Liver (tissue), 9 donors: ENCODE measurements around the gene BMAL1. TPM values are rescaled to one million over a fixed set of nuclear protein-coding genes. Genes with fewer than 3 reads are reported as not detected.

ENCODE experiments used
- DNase-seq: peaks from one replicate; pipeline ENCODE4 v3.0.0-alpha.2; 2017; ENCODE audit warnings: low spot score
- H3K27ac ChIP-seq, 2 donors: one replicate each; pipeline ENCODE4 v1.7.0; 2013; ENCODE audit warnings: inconsistent platforms in 2 of 2, low read length in 2 of 2, control low read depth in 1 of 2, low read depth in 1 of 2, mild to moderate bottlenecking in 1 of 2
- H3K27me3 ChIP-seq, 4 donors: one replicate each; pipeline versions ENCODE4 v1.6.1 to v1.7.0; 2013; ENCODE audit warnings: low read length in 3 of 4, inconsistent platforms in 1 of 4, mild to moderate bottlenecking in 1 of 4, moderate library complexity in 1 of 4; ENCODE audit not compliant: control insufficient read depth in 4 of 4, insufficient read depth in 4 of 4
- H3K36me3 ChIP-seq, 4 donors: one replicate each; pipeline versions ENCODE4 v1.6.1 to v1.7.0; 2013; ENCODE audit warnings: low read length in 3 of 4, mild to moderate bottlenecking in 3 of 4, low read depth in 1 of 4, moderate library complexity in 1 of 4; ENCODE audit not compliant: control insufficient read depth in 4 of 4, insufficient read depth in 3 of 4
- H3K4me1 ChIP-seq, 4 donors: one replicate each; pipeline versions ENCODE4 v1.6.1 to v1.7.0; 2013; ENCODE audit warnings: low read length in 3 of 4, mild to moderate bottlenecking in 3 of 4, moderate library complexity in 1 of 4; ENCODE audit not compliant: control insufficient read depth in 4 of 4, insufficient read depth in 4 of 4
- H3K4me3 ChIP-seq, 3 donors: one replicate each; pipeline versions ENCODE4 v1.6.1 to v1.7.0; 2013; ENCODE audit warnings: low read length in 3 of 3, control low read depth in 1 of 3, low read depth in 1 of 3, mild to moderate bottlenecking in 1 of 3
- H3K9ac ChIP-seq, 2 donors: one replicate each; pipeline ENCODE4 v1.7.0; 2013; ENCODE audit warnings: low read length in 2 of 2, mild to moderate bottlenecking in 2 of 2, moderate library complexity in 2 of 2, control low read depth in 1 of 2, low read depth in 1 of 2
- H3K9me3 ChIP-seq, 4 donors: one replicate each; pipeline versions ENCODE4 v1.6.1 to v1.7.0; 2013; ENCODE audit warnings: low read length in 3 of 4; ENCODE audit not compliant: control insufficient read depth in 4 of 4
- ATF3 ChIP-seq: IDR thresholded peaks from 2 replicates; pipeline ENCODE4 v1.6.1; 2016; ENCODE audit warnings: antibody characterized with exemption
- CTCF ChIP-seq: fragments of 150-350 bp; IDR thresholded peaks from 2 replicates; pipeline ENCODE4 v1.5.1; 2017; ENCODE audit warnings: improper control_type of control experiment, low read depth, low read length; ENCODE audit not compliant: missing input control
- FOXA1 ChIP-seq: IDR thresholded peaks from 2 replicates; pipeline ENCODE4 v1.6.1; 2016; ENCODE audit warnings: antibody characterized with exemption
- FOXA2 ChIP-seq: IDR thresholded peaks from 2 replicates; pipeline ENCODE4 v1.6.1; 2016; ENCODE audit warnings: antibody characterized with exemption
- HNF4A ChIP-seq, 2 donors: conservative IDR thresholded peaks; 2 replicates each; pipeline ENCODE4 v1.6.1; 2016; ENCODE audit warnings: antibody characterized with exemption in 2 of 2, mild to moderate bottlenecking in 2 of 2
- HNF4G ChIP-seq: IDR thresholded peaks from 2 replicates; pipeline ENCODE4 v1.6.1; 2016; ENCODE audit warnings: antibody characterized with exemption
- JUND ChIP-seq, 2 donors: IDR thresholded peaks; 2 replicates each; pipeline ENCODE4 v1.6.1; 2016; ENCODE audit warnings: antibody characterized with exemption in 2 of 2
- MAX ChIP-seq: IDR thresholded peaks from 2 replicates; pipeline ENCODE4 v1.6.1; 2016; ENCODE audit warnings: antibody characterized with exemption
- NR2F2 ChIP-seq: IDR thresholded peaks from 2 replicates; pipeline ENCODE4 v1.6.1; 2016; ENCODE audit warnings: antibody characterized with exemption
- RAD21 ChIP-seq, 2 donors: IDR thresholded peaks; 2 replicates each; pipeline ENCODE4 v1.6.1; 2016; ENCODE audit warnings: antibody characterized with exemption in 2 of 2, mild to moderate bottlenecking in 2 of 2
- REST ChIP-seq: IDR thresholded peaks from 2 replicates; pipeline ENCODE4 v1.6.1; 2016; ENCODE audit warnings: antibody characterized with exemption, mild to moderate bottlenecking
- SP1 ChIP-seq: IDR thresholded peaks from 2 replicates; pipeline ENCODE4 v1.6.1; 2018; ENCODE audit warnings: antibody characterized with exemption, mild to moderate bottlenecking
- TAF1 ChIP-seq: conservative IDR thresholded peaks from 2 replicates; pipeline ENCODE4 v1.6.1; 2016; ENCODE audit warnings: antibody characterized with exemption, mild to moderate bottlenecking
- YY1 ChIP-seq: IDR thresholded peaks from 2 replicates; pipeline ENCODE4 v1.6.1; 2016; ENCODE audit warnings: antibody characterized with exemption, mild to moderate bottlenecking
- ZBTB33 ChIP-seq: IDR thresholded peaks from 2 replicates; pipeline ENCODE4 v1.6.1; 2016; ENCODE audit warnings: antibody characterized with exemption
- WGBS: extraction: QIAGEN DNeasy Blood & Tissue Kit; methylation state at CpG from one replicate; pipeline ENCODE4 v1.1.7; 2013; 5-methylcytosine and 5-hydroxymethylcytosine counted together
- polyA plus RNA-seq, 2 donors: library from polyadenylated mRNA; stranded (reverse) in 1 of 2; unstranded in 1 of 2; fragments of 200-250 nt in 1 of 2; fragments of >200 nt in 1 of 2; fragmentation: Nextera tagmentation in 1 of 2; extraction: Ambion mirVana in 1 of 2; gene quantifications; one replicate each; pipeline versions ENCODE4 v1.2.1 to v1.2.3, GENCODE V29; 2013 to 2015
- total RNA-seq, 2 donors: library from RNA; depleted of rRNA; stranded (reverse); fragments of >200 nt; gene quantifications; one replicate each; pipeline ENCODE4 v1.2.3, GENCODE V29; 2014
- donor health status: healthy.
- donor health status: healthy.
- donor health status: healthy.
- donor health status: healthy.
- donor health status: healthy.

Gene BMAL1
- total and polyA plus RNA-seq, 4 donors, result 4.7 to 39.0 (median 15.0) TPM

- Histone ChIP-seq H3K27ac (no peak overlapping the region), H3K9me3 (no peaks in the 10 kb centered on the region), H3K9ac (no peak overlapping the region), H3K36me3 (no peaks in the 10 kb centered on the region), H3K4me1 (no peaks in the 10 kb centered on the region), H3K4me3 (no peak overlapping the region), H3K27me3 (peaks cover 0 to 2% (median 0%) of the 10 kb centered on the region in 4 donors)
- DNase-seq, result no peak
- 82% methylated on average over 4 of the region's 4 CpGs for WGBS
- TF ChIP-seq ZBTB33 (no peak), CTCF (no peak), SP1 (no peak), FOXA2 (no peak), MAX (no peak), HNF4G (no peak), ATF3 (no peak), REST (no peak)
Measured at GRCh38 chr11:13229136-13229535, 48.5 kb upstream of the BMAL1 start.

GRCh38 chr11:13229711-13230318, 47.8 kb upstream of the BMAL1 start:
- no peak for DNase-seq
- Histone ChIP-seq H3K27ac (no peak overlapping the region), H3K9me3 (no peaks in the 10 kb centered on the region), H3K4me3 (no peak overlapping the region), H3K9ac (no peak overlapping the region), H3K27me3 (peaks cover 0 to 2% (median 0%) of the 10 kb centered on the region in 4 donors), H3K4me1 (no peaks in the 10 kb centered on the region), H3K36me3 (no peaks in the 10 kb centered on the region)
- WGBS, result 82% methylated on average over 2 of the region's 2 CpGs
- TF ChIP-seq NR2F2, result no peak
- no peak for TF ChIP-seq TAF1
- no peak for TF ChIP-seq ZBTB33
- no peak for TF ChIP-seq YY1
- TF ChIP-seq HNF4G, result no peak
- TF ChIP-seq RAD21 (IDR thresholded peaks at IDR 0.05), result no peak
- no peak for TF ChIP-seq HNF4A (conservative IDR thresholded peaks at IDR 0.05)
- no peak for TF ChIP-seq JUND (IDR thresholded peaks at IDR 0.05)
- no peak for TF ChIP-seq FOXA1
